ENCODE data around the gene GMCL2. TPM values are rescaled to one million over a fixed set of nuclear protein-coding genes. Genes with fewer than 3 reads are reported as not detected.

The GMCL2 gene
- total RNA-seq, 1 donor from 2014 or later = not detected

- ATAC-seq (ENCODE audit: poor library complexity) (peak; percentile 12), DNase-seq (no peak)
- intact Hi-C loops (cut with DNase I) = no loop called here
These were observed 36.7 kb upstream of the GMCL2 start for GRCh38 chr5:178223828-178224335.

- no peak for ATAC-seq (ENCODE audit: poor library complexity)
- intact Hi-C loops (cut with DNase I) = no loop called here
- no peak for DNase-seq
These were observed 36.1 kb upstream of the GMCL2 start for GRCh38 chr5:178223196-178223773.

GRCh38 chr5:178222292-178222691 is 35.1 kb upstream of the GMCL2 start:
- ATAC-seq (ENCODE audit: poor library complexity) (no peak), DNase-seq (no peak)
- intact Hi-C loops (cut with DNase I) = no loop called here

DNA sequence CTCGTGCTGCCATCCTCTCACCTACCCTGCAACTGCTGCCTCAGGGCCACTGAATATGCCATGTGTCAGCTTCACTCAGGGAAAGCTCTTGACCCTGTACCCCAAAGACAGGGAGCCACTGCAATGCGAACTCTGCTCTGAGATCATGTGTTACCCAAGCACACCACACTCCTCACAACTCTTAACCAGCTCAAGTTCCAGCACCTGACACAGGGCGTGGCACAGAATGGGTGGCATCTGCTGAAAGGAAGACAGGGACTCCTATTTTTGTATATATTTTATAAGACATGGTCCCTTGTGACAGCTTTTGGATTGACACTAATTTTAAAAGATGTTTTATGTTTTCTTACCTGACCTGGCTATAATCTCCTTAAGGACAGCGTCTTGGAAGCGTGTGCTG is 34.7 kb upstream of the GMCL2 start:
- DNase-seq (no peak), ATAC-seq (ENCODE audit: poor library complexity) (no peak)
- intact Hi-C loops (cut with DNase I) = no loop called here

DNA sequence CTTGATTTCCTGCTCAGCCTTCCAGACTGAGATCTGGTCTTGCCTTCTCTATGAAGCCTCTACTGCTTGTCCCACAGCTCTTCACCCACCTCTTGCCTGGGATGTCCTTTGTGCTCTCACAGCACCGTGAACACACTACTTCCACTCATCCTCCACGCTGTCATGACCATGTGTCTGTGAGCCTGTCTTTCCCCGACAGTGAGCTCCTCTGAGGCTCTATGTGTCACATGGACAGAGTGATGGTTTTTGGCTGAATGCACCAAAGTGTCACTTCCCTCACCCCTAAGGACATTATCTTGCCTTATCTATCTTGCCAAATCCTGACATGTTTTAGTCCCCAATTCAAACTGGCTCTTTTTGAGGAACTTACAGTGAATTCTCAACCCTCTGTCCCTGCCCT is 34.1 kb upstream of the GMCL2 start:
- intact Hi-C loops (cut with DNase I) = no loop called here
- no peak for ATAC-seq (ENCODE audit: poor library complexity)
- DNase-seq = no peak

GRCh38 chr5:178218827-178219226 is 31.7 kb upstream of the GMCL2 start:
- intact Hi-C loops (cut with DNase I) = no loop called here
- DNase-seq = no peak
- no peak for ATAC-seq (ENCODE audit: poor library complexity)

GRCh38 chr5:178218237-178218776 is 31.1 kb upstream of the GMCL2 start:
- DNase-seq (no peak), ATAC-seq (ENCODE audit: poor library complexity) (no peak)
- intact Hi-C loops (cut with DNase I) = no loop called here

GRCh38 chr5:178216779-178217178 is 29.6 kb upstream of the GMCL2 start:
- intact Hi-C loops (cut with DNase I) = no loop called here
- ATAC-seq (ENCODE audit: poor library complexity) (no peak), DNase-seq (no peak)

GRCh38 chr5:178216088-178216534 is 28.9 kb upstream of the GMCL2 start:
- DNase-seq (no peak), ATAC-seq (ENCODE audit: poor library complexity) (no peak)
- intact Hi-C loops (cut with DNase I) = no loop called here

DNA sequence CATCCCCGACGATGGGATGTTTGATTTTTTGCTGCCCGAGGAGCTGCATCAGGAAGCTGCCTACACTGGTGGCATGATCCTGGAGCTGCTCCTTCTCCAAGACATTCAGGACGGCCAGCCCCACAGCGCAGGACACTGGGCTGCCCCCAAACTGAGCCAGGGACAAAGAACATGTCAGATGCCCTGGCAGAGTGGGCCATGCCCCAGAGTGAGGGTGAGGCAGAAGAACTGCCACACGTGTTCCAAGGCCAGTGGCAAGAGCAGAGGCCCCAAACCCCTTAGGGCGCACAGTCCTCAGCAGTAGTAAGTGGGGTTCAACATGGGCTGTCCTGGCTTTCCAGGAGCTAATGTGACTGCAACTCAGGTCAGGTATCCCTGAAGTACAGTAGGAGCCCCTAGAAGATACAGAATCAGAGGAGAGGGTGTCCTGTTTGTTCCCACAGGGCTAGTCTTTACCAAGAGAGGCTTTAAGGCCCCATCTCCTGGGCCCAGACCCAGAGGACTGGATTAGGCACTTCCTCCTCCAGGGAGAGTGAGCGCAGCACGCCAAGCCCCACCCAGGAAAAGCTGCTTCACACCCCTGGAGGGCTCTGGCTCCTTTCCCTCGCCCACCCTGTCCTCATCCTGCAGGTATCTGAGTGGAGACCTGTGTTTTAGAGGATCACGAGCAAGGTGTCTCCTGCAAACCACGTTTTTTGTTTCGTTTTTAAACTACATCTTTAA is 28.3 kb upstream of the GMCL2 start:
- intact Hi-C loops (cut with DNase I) = no loop called here
- DNase-seq = no peak
- no peak for ATAC-seq (ENCODE audit: poor library complexity)

DNA sequence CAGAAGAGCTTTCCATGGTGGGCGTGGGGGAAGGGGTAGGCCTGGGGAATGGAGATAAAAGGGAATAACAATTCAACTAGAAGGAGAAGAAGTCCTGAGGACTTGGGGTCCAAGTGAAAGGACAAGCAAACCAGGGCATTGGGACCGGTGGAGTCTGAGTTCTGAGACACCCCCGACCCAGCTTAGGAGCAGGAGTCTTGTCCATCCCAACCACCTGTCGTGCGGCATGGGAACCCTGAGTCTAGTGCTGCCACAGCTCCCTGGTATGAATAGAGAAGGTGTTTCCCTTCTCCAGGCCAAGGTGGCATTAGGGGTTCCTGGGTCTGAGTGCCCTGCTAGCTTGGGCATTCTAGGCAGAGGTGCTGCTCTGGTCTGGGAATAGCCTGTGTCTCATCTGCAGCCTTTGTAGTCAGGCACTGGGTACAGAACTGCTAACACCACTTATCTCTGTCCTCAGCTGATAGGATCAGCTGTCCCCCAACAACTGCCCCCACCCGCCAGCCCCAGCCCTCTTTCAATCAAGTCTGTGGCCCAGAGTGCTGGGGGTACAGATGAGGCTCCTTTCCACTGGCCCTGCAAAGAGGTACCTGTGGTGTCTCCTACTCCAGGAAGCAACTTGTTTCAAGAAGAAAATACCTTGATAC is 27.1 kb upstream of the GMCL2 start:
- ATAC-seq (ENCODE audit: poor library complexity) (no peak), DNase-seq (no peak)
- intact Hi-C loops (cut with DNase I) = no loop called here

DNA sequence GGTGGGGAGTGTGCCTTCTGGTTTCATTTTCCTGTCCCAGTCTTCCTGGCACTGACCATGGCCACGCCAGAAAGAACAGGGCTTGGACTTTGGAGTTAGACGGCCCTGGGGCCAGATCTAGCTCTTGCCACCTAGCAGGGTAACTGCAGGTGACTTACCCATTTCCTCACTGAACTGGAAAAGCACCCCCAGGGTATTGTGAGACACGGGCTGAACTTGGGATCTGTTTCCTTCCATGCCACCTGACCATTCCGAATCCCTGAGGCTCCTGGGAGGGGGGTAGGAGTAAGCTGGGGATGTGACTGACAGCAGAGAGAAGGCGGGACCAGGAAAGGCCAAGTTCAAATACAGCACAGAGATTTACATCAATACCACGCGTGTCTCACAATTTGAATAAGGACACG is 26.6 kb upstream of the GMCL2 start:
- no peak for DNase-seq
- intact Hi-C loops (cut with DNase I) = no loop called here
- no peak for ATAC-seq (ENCODE audit: poor library complexity)

- no peak for ATAC-seq (ENCODE audit: poor library complexity)
- intact Hi-C loops (cut with DNase I) = no loop called here
- no peak for DNase-seq
These were observed 25.9 kb upstream of the GMCL2 start for GRCh38 chr5:178213003-178213461.

DNA sequence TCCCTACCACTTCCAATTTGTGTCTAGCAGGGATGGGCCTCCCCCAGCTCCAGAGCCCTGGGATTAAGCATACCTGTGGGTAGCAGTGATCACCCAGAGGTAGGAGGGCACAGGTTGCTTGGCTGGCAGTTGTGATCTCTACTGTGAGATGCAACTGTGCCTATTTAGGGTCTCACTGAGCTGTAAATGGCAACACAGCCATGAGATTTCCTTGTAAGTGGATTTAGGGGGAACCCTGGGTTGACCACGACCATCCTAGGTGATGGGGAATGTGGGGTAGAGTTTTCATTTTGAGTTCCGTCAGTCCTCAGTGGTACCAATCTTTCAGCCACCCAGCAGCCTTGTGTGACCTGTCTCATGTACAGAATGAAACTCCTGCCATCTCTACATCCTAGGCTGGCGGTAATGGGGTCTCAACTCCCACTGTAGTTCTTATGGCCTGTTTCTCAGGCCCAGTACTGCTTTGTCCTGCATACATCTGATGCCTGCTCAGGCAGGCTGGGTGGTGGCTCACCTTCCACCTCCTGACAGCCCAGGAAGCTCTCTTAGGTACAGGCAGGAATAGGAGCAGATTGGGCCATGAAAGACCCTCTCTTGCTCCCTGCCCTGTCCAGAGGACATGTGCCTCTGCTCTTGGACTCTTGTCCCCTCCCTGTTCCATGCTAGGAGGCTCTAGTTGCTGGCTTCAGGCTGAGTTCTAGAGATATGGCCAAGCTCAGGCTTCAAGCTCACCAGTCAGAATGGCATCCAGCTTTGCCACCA is 25.3 kb upstream of the GMCL2 start:
- DNase-seq (no peak), ATAC-seq (ENCODE audit: poor library complexity) (no peak)
- intact Hi-C loops (cut with DNase I) = no loop called here

GRCh38 chr5:178211095-178212048 is 24.2 kb upstream of the GMCL2 start:
- intact Hi-C loops (cut with DNase I) = no loop called here
- DNase-seq (no peak), ATAC-seq (ENCODE audit: poor library complexity) (no peak)

GRCh38 chr5:178210686-178211085 is 23.5 kb upstream of the GMCL2 start:
- no peak for ATAC-seq (ENCODE audit: poor library complexity)
- intact Hi-C loops (cut with DNase I) = no loop called here
- DNase-seq = no peak

DNA sequence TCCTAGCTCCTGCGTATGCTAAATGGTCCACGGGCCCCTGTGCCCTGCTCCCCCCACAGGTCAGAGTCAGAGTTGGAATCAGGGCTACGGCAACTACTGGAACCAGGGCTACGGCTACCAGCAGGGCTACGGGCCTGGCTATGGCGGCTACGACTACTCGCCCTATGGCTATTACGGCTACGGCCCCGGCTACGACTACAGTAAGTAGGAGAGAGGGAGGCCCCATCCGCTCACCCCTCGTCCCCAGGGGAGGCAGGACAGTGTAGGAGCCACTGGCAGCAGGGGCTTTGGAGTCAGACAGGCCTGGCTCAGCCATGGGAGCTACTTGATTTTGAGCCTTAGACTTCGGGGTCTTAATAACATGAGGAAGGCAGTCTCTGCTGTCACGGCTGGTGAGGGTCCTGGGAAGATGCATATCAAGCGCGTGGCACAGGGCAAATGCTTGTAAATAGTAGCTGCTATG is 22.9 kb upstream of the GMCL2 start:
- ATAC-seq (ENCODE audit: poor library complexity) (no peak), DNase-seq (no peak)
- intact Hi-C loops (cut with DNase I) = no loop called here

Data from Right ventricle myocardium superior (tissue), 1 donor.